Measurements from ENCODE around the gene FNIP2.

FNIP2 gene

GRCh38 chr4:158799856-158800255 lies 31.0 kb downstream of the FNIP2 start:
- Histone ChIP-seq H3K27me3 (ENCODE audit: insufficient read depth, low read length, poor library complexity, severe bottlenecking) (no peaks in the 10 kb centered on the region), H3K4me2 (ENCODE audit: low read depth, low read length, poor library complexity, severe bottlenecking) (no peak overlapping the region), H2AFZ (ENCODE audit: low read length) (no peak overlapping the region), H4K20me1 (ENCODE audit: insufficient read depth, low read length, poor library complexity, severe bottlenecking) (peaks cover 4% of the 10 kb centered on the region), H3K9ac (ENCODE audit: low read depth, low read length, poor library complexity, severe bottlenecking) (no peak overlapping the region), H3F3A (ENCODE audit: low read depth) (no peaks in the 10 kb centered on the region), H3K9me2 (replicated peaks; ENCODE audit: low read depth, low read length) (no peaks in the 10 kb centered on the region), H3K4me3 (ENCODE audit: low read length, poor library complexity, severe bottlenecking) (no peak overlapping the region), H3K9me3 (ENCODE audit: insufficient read depth, low read depth, low read length) (no peaks in the 10 kb centered on the region), H3K36me3 (ENCODE audit: insufficient read depth, low read length) (no peaks in the 10 kb centered on the region), H3K4me1 (ENCODE audit: insufficient read depth, low read length, poor library complexity, severe bottlenecking) (peaks cover 40% of the 10 kb centered on the region), H3K79me2 (ENCODE audit: insufficient read depth, low read length) (peaks cover 92% of the 10 kb centered on the region)
- TF ChIP-seq EZH2phosphoT487 (IDR thresholded peaks at IDR 0.05; ENCODE audit: borderline replicate concordance), result no peak
- TF ChIP-seq, protein P1, sequence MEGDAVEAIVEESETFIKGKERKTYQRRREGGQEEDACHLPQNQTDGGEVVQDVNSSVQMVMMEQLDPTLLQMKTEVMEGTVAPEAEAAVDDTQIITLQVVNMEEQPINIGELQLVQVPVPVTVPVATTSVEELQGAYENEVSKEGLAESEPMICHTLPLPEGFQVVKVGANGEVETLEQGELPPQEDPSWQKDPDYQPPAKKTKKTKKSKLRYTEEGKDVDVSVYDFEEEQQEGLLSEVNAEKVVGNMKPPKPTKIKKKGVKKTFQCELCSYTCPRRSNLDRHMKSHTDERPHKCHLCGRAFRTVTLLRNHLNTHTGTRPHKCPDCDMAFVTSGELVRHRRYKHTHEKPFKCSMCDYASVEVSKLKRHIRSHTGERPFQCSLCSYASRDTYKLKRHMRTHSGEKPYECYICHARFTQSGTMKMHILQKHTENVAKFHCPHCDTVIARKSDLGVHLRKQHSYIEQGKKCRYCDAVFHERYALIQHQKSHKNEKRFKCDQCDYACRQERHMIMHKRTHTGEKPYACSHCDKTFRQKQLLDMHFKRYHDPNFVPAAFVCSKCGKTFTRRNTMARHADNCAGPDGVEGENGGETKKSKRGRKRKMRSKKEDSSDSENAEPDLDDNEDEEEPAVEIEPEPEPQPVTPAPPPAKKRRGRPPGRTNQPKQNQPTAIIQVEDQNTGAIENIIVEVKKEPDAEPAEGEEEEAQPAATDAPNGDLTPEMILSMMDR (conservative IDR thresholded peaks at IDR 0.05; ENCODE audit: low read length), result no peak

DNA sequence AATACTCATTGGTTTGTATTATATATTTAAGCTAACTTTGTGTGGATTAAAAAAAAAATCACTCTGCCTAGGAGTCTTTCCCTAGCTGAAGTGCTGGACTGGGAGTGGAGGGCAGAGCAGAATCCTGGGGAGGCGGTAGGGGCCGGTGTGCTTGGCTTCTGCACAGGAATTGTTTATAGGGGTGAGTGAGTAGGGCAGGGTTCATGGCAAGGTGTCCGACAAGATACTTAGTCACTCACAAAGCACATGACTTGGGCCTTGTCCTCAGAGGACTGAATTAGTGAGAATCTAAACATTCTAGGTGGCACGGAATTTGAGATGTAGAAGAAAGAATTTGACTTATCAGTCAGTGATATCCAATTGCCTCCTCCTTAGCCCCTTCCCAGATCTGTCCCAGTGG lies 32.2 kb downstream of the FNIP2 start:
- peaks cover 92% of the 10 kb centered on the region for H3K79me2 ChIP-seq (ENCODE audit: insufficient read depth, low read length)
- no peaks in the 10 kb centered on the region for H3K27me3 ChIP-seq (ENCODE audit: insufficient read depth, low read length, poor library complexity, severe bottlenecking)
- no peak overlapping the region for H3K4me2 ChIP-seq (ENCODE audit: low read depth, low read length, poor library complexity, severe bottlenecking)
- H4K20me1 ChIP-seq (ENCODE audit: insufficient read depth, low read length, poor library complexity, severe bottlenecking), result peaks cover 4% of the 10 kb centered on the region
- no peaks in the 10 kb centered on the region for H3K9me2 ChIP-seq (replicated peaks; ENCODE audit: low read depth, low read length)
- H3F3A ChIP-seq (ENCODE audit: low read depth), result no peaks in the 10 kb centered on the region
- no peaks in the 10 kb centered on the region for H3K9me3 ChIP-seq (ENCODE audit: insufficient read depth, low read depth, low read length)
- H3K9ac ChIP-seq (ENCODE audit: low read depth, low read length, poor library complexity, severe bottlenecking), result no peak overlapping the region
- H3K4me3 ChIP-seq (ENCODE audit: low read length, poor library complexity, severe bottlenecking), result no peak overlapping the region
- H2AFZ ChIP-seq (ENCODE audit: low read length), result no peak overlapping the region
- H3K36me3 ChIP-seq (ENCODE audit: insufficient read depth, low read length), result no peaks in the 10 kb centered on the region
- TF ChIP-seq EZH2phosphoT487 (IDR thresholded peaks at IDR 0.05; ENCODE audit: borderline replicate concordance), result no peak
- peaks cover 52% of the 10 kb centered on the region for H3K4me1 ChIP-seq (ENCODE audit: insufficient read depth, low read length, poor library complexity, severe bottlenecking)

DNA sequence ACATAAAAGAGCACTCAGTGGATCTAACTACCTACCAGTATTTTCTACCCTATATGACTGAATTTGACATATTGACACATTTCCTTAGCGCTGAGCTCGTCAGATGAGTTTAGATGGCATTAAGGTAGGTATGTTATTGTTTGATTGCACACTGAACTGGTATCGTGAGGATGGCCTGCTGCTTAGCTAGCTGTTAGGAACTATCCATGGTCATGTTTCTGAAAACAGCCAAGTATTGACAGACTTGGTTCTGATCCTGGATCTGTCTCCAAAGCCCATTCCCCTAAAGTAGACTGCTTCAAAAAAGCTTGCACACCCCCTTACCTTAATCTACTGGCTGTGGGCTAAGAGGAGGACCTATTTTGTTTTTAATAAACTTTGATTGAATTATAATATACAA lies 32.9 kb downstream of the FNIP2 start:
- H3K79me2 ChIP-seq (ENCODE audit: insufficient read depth, low read length), result peaks cover 92% of the 10 kb centered on the region
- no peak overlapping the region for H2AFZ ChIP-seq (ENCODE audit: low read length)
- no peak for TF ChIP-seq EZH2phosphoT487 (IDR thresholded peaks at IDR 0.05; ENCODE audit: borderline replicate concordance)
- TF ChIP-seq, protein P1 (conservative IDR thresholded peaks at IDR 0.05; ENCODE audit: low read length), result no peak
- H4K20me1 ChIP-seq (ENCODE audit: insufficient read depth, low read length, poor library complexity, severe bottlenecking), result peaks cover 4% of the 10 kb centered on the region
- H3K27me3 ChIP-seq (ENCODE audit: insufficient read depth, low read length, poor library complexity, severe bottlenecking), result no peaks in the 10 kb centered on the region
- no peak overlapping the region for H3K4me2 ChIP-seq (ENCODE audit: low read depth, low read length, poor library complexity, severe bottlenecking)
- H3F3A ChIP-seq (ENCODE audit: low read depth), result no peaks in the 10 kb centered on the region
- H3K9me3 ChIP-seq (ENCODE audit: insufficient read depth, low read depth, low read length), result no peaks in the 10 kb centered on the region
- H3K9me2 ChIP-seq (replicated peaks; ENCODE audit: low read depth, low read length), result no peaks in the 10 kb centered on the region
- H3K4me3 ChIP-seq (ENCODE audit: low read length, poor library complexity, severe bottlenecking), result no peak overlapping the region
- no peaks in the 10 kb centered on the region for H3K36me3 ChIP-seq (ENCODE audit: insufficient read depth, low read length)
- H3K9ac ChIP-seq (ENCODE audit: low read depth, low read length, poor library complexity, severe bottlenecking), result no peak overlapping the region
- H3K4me1 ChIP-seq (ENCODE audit: insufficient read depth, low read length, poor library complexity, severe bottlenecking), result peaks cover 58% of the 10 kb centered on the region

DNA sequence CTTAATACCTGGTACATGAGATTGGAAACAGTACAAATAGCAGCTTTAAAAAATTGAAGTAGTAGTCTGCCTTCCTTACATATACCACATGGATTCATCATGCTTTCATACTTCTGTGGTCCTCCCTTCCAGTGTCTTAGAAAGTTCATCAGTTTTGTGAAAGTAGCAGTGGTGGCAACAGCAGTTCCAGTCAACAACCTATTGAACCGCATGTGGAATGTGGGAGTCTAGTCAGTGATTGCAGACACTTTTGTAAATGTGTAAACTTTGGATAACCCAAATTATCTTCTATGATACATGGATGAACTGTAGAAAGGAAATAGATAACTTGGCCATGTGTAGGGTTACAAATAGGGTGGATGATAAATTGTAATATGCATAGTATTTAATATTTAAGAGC lies 34.1 kb downstream of the FNIP2 start:
- H2AFZ ChIP-seq (ENCODE audit: low read length), result no peak overlapping the region
- no peak overlapping the region for H3K4me3 ChIP-seq (ENCODE audit: low read length, poor library complexity, severe bottlenecking)
- no peak overlapping the region for H3K4me2 ChIP-seq (ENCODE audit: low read depth, low read length, poor library complexity, severe bottlenecking)
- no peaks in the 10 kb centered on the region for H3K9me3 ChIP-seq (ENCODE audit: insufficient read depth, low read depth, low read length)
- TF ChIP-seq, protein P1 (conservative IDR thresholded peaks at IDR 0.05; ENCODE audit: low read length), result no peak
- no peak for TF ChIP-seq EZH2phosphoT487 (IDR thresholded peaks at IDR 0.05; ENCODE audit: borderline replicate concordance)
- H4K20me1 ChIP-seq (ENCODE audit: insufficient read depth, low read length, poor library complexity, severe bottlenecking), result peaks cover 4% of the 10 kb centered on the region
- H3K36me3 ChIP-seq (ENCODE audit: insufficient read depth, low read length), result no peaks in the 10 kb centered on the region
- no peaks in the 10 kb centered on the region for H3K27me3 ChIP-seq (ENCODE audit: insufficient read depth, low read length, poor library complexity, severe bottlenecking)
- H3K9me2 ChIP-seq (replicated peaks; ENCODE audit: low read depth, low read length), result no peaks in the 10 kb centered on the region
- H3F3A ChIP-seq (ENCODE audit: low read depth), result no peaks in the 10 kb centered on the region
- H3K4me1 ChIP-seq (ENCODE audit: insufficient read depth, low read length, poor library complexity, severe bottlenecking), result peaks cover 66% of the 10 kb centered on the region
- H3K79me2 ChIP-seq (ENCODE audit: insufficient read depth, low read length), result peaks cover 88% of the 10 kb centered on the region
- no peak overlapping the region for H3K9ac ChIP-seq (ENCODE audit: low read depth, low read length, poor library complexity, severe bottlenecking)
